ENCODE data around the gene GARNL3.

The GARNL3 gene

DNA sequence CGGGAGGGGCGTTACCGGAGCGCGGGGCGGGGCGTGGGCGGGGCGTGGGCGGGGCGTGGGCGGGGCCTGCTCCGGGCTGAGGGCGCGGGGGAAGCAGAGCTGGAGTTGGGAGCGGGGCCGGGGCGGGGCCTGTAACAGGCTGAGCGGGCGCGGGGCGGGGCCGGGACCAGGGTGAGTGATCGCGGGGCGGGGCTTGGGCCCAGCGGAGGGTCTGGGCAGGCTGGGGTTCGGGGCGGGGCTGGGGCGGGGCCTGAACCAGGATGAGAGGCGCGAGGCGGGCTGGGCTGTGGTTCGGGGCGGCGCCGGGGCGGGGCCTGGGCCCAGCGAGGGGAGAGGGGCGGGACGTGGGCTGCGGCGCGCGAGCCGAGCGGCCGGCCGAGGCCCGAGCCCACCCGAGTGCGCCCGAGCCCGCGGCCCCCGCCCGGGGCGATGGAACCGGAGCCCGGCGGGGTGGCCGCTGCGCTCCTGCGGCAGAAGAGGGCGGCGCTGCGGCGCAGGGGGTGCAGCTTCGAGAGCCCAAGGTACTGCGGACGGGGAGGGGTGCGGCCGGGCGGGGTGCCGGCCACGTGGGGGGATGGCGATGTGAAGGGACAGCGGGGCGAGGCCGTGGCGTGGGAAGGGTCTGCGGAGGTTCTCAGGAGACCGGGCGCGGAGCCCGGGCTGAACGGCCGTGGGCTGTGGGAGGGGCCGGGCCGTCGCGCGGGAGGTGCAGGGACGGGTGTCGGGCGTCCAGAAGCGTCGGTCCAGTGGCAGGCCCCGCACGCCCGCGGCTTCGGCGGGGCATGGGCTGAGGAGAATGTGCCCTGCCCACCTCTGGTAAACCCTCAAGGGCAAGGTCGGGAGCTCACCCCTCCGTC is 39.5 kb upstream of the GARNL3 start:
- TF ChIP-seq ZNF274 (IDR thresholded peaks at IDR 0.05; ENCODE audit: low read depth, low read length), result no peak

DNA sequence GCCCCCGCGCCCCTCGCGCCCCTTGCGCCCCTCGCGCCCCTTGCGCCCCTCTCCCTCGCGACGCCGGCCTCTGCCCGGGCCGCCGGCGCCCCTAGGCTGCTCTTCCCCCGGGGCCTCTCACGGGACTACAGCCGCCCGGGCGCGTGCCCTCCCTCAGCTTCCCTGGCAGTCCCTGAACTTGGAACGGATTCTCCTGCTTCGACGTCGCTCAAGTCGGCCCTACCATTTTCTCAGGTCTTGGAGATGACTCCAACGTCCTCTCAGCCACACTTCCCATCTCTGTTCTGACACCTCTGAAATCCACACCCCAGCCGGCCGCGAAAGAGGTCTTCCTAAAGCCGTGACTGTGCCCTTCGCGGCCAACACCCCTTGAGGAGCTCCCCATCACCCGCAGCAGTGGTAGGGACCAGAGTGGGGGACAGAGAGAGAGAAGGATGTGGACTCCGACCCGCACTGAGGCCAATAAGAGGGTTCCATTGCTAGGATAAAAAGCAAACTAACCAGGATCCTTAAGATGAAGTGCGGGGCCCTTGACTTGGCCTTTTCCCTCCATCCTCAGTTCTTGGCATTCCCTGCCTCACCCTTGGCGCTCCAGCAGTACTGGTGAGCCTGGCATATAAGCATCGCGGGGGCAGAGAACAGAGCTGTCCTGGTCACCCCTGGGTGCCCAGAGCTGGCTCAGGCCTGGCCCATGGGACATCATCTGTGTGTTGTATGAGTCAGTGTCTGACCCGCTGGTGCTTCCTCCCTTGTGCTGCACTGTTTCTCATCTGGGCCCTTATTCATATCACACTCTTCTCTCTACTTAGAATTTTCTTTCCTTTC is 38.6 kb upstream of the GARNL3 start:
- no peak overlapping the region; the same call in 1 of the 2 replicates for H3K4me3 ChIP-seq (ENCODE audit: low read length)
- TF ChIP-seq ZNF274 (IDR thresholded peaks at IDR 0.05; ENCODE audit: low read depth, low read length), result no peak

More for the DNA sequence above, 39.5 kb upstream of the GARNL3 start:
- H3K4me3 ChIP-seq (ENCODE audit: low read length), result peak overlapping the region; percentile 55; the same call in 1 of the 2 replicates

DNA sequence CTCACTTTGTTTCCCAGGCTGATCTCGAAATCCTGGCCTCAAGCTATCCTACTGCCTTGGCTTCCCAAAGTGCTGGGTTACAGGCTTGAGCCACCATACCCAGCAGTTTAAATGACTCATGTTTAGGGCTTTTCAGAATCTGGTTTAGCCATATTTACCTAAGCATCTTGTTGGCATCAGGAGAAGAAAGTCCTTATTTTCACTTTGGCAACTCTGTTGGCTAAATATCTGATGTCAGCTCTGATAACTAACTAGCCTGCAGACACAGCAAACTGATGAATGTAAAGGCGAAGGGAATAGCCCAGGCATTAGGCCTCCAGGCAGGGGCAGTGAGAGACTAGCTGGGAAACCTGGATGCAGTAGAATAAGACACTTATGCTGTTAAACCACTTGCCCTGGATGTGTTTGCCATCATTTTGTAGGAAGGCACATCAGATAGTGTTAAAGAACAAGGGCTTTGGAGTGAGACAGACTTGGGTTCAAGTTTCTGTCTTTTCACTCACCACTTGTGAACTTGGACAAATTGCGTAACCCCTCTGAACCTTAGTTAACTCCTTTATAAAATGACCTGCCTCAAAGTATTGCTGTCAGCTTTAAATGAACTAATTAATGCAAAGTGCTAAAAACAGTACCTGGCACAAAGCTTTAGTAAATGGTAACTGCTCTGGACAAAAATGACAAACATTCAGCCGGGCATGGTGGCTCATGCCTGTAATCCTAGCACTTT is 34.7 kb upstream of the GARNL3 start:
- H3K4me3 ChIP-seq (ENCODE audit: low read length), result no peak overlapping the region
- no peak for TF ChIP-seq ZNF274 (IDR thresholded peaks at IDR 0.05; ENCODE audit: low read depth, low read length)

DNA sequence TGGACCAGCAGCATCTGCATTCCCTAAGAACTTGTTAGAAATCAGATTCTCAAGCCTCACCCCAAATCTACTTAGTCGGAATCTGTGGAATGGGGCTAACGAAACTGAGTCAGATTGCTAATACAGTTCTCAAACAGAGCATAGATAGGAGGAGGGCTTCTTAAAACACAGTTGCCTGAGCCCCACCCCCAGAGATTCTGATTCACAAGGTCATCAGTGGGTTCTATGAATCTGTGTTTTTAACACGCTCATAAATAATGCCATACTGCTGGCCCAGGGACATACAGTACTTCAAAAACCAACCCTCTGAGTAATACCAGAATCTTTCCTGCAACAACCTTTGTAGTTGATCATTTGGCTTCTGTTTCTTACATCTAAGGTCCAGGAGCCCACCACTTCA is 32.9 kb upstream of the GARNL3 start:
- no peak overlapping the region for H3K4me3 ChIP-seq (ENCODE audit: low read length)
- no peak for TF ChIP-seq ZNF274 (IDR thresholded peaks at IDR 0.05; ENCODE audit: low read depth, low read length)

GRCh38 chr9:127232833-127233549 is 31.6 kb upstream of the GARNL3 start:
- H3K4me3 ChIP-seq (ENCODE audit: low read length), result no peak overlapping the region
- no peak for TF ChIP-seq ZNF274 (IDR thresholded peaks at IDR 0.05; ENCODE audit: low read depth, low read length)

DNA sequence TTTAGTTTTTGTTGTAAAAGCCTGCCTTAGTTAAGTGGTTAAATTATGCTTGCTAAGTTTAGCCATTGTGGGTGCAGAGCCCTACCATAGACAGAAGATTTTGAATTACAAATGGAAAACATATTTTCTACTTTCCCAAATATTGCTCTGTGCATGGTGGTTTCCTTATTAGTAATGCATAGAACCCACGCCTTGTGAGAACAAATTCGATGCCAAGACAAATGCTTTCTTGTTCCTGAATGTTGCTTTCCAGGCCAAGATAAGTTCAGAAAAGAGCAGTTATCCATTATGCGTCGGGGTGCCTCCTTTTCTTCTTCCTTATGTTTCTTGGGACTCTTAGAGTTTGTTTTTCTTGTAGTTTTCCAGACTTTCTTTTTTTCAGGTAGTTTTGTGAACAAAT is 31.0 kb upstream of the GARNL3 start:
- TF ChIP-seq ZNF274 (IDR thresholded peaks at IDR 0.05; ENCODE audit: low read depth, low read length), result no peak
- no peak overlapping the region for H3K4me3 ChIP-seq (ENCODE audit: low read length)

- no peak overlapping the region for H3K4me3 ChIP-seq (ENCODE audit: low read length)
- no peak for TF ChIP-seq ZNF274 (IDR thresholded peaks at IDR 0.05; ENCODE audit: low read depth, low read length)
Observed at GRCh38 chr9:127233989-127234388, 30.6 kb upstream of the GARNL3 start.

DNA sequence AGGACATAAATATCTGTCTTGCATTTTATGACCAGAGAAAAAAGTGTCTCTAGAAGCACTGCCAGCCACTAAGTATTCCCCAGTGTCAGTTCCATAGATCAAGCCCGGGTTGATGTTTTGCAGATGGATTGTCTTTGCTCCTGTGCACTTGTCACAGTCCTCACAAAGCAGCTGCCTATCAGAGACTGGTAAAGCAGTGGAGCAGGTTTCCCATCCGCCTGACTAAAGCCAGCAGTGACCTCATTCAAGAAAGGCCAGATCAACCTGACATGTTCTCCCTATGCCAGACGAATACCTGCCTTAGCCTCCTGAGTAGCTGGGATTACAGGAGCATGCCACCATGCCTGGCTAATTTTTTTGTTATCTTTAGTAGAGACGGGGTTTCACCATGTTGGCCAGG is 26.8 kb upstream of the GARNL3 start:
- H3K4me3 ChIP-seq (ENCODE audit: low read length), result no peak overlapping the region
- TF ChIP-seq ZNF274 (IDR thresholded peaks at IDR 0.05; ENCODE audit: low read depth, low read length), result no peak

- TF ChIP-seq ZNF274 (IDR thresholded peaks at IDR 0.05; ENCODE audit: low read depth, low read length), result no peak
- no peak overlapping the region for H3K4me3 ChIP-seq (ENCODE audit: low read length)
Observed at GRCh38 chr9:127241354-127241753, 23.2 kb upstream of the GARNL3 start.

GRCh38 chr9:127244609-127245601 is 19.7 kb upstream of the GARNL3 start:
- H3K4me3 ChIP-seq (ENCODE audit: low read length), result peak overlapping the region; percentile 62; the same call in 1 of the 2 replicates
- TF ChIP-seq ZNF274 (IDR thresholded peaks at IDR 0.05; ENCODE audit: low read depth, low read length), result no peak

DNA sequence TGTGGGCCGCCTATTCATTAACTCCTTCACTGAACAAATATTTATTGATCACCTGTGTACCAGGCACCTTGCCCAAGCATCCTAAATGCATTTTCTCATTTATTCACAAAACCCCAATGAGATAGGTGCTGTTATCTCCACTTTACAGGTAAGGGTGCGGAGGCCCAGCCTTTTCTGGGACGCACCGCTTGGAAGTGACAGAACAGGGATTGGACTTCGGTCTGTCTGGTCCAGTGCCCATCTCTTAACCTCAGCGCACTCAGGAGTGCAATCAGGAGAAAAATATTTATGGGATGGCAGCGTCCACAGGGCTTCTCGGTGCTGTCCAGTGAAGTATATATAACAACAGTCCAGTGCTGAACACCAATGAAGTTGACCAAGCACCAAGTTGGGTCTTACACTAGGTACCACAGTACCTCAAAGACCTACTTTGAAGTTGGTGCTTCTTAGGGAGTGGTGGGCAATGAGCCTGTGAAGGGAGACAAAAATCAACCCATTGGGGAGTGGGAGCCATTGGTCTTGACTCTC is 18.9 kb upstream of the GARNL3 start:
- H3K4me3 ChIP-seq (ENCODE audit: low read length), result peak overlapping the region; percentile 62; the same call in 1 of the 2 replicates
- TF ChIP-seq ZNF274 (IDR thresholded peaks at IDR 0.05; ENCODE audit: low read depth, low read length), result no peak

DNA sequence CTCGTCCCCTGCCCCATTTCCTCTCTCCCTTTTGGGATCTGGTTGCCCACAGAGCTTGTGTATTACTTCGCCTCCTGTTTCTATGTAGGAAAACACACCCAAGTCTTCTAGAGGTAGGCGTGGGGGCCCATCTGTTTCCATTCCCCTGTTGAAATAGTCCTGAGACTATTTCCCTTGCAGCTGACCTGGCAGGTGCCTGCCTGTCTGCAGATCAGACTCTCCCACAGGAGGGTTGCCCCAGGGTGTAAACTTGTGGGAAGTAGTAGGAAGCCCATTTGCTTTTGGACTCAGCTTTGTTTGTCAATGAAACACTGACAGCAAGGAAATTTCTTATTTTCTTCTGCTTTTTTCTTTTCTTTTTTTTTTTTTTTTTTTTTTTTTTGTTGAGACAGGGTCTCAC is 16.3 kb upstream of the GARNL3 start:
- no peak overlapping the region for H3K4me3 ChIP-seq (ENCODE audit: low read length)
- no peak for TF ChIP-seq ZNF274 (IDR thresholded peaks at IDR 0.05; ENCODE audit: low read depth, low read length)

Data from GM08714 (cell line).